Measurements from ENCODE around the gene NLRP14. TPM values are rescaled to one million over a fixed set of nuclear protein-coding genes. Genes with fewer than 3 reads are reported as not detected.

NLRP14 gene
- polyA plus RNA-seq, 2 donors: 0.01 TPM; not detected in 1

GRCh38 chr11:7046474-7047175 is 26.3 kb downstream of the NLRP14 start:
- Histone ChIP-seq H3K9me3 (ENCODE audit: control insufficient read depth in 2 of 2, insufficient read depth in 1 of 2, low read depth in 1 of 2, low read length in 1 of 2) (no peaks in the 10 kb centered on the region), H3K4me3 (ENCODE audit: low read depth in 1 of 2, low read length in 2 of 2) (no peak overlapping the region), H3K27me3 (ENCODE audit: control insufficient read depth in 1 of 2, insufficient read depth in 2 of 2, low read length in 2 of 2) (no peaks in the 10 kb centered on the region), H3K4me1 (ENCODE audit: control insufficient read depth in 2 of 2, insufficient read depth in 2 of 2, low read length in 1 of 2) (no peaks in the 10 kb centered on the region), H3K36me3 (ENCODE audit: control insufficient read depth in 2 of 2, insufficient read depth in 2 of 2, low read length in 1 of 2) (no peaks in the 10 kb centered on the region), H3K27ac (ENCODE audit: low read depth in 2 of 2, low read length in 1 of 2) (no peak overlapping the region)
- WGBS, 2 donors: 39 to 43% methylated on average over 3 of the region's 3 CpGs

- WGBS, 2 donors: 87 to 94% methylated on average over 1 of the region's 1 CpG
- Histone ChIP-seq H3K27ac (ENCODE audit: low read depth in 2 of 2, low read length in 1 of 2) (no peak overlapping the region), H3K36me3 (ENCODE audit: control insufficient read depth in 2 of 2, insufficient read depth in 2 of 2, low read length in 1 of 2) (no peaks in the 10 kb centered on the region), H3K27me3 (ENCODE audit: control insufficient read depth in 1 of 2, insufficient read depth in 2 of 2, low read length in 2 of 2) (no peaks in the 10 kb centered on the region), H3K9me3 (ENCODE audit: control insufficient read depth in 2 of 2, insufficient read depth in 1 of 2, low read depth in 1 of 2, low read length in 1 of 2) (no peaks in the 10 kb centered on the region), H3K4me1 (ENCODE audit: control insufficient read depth in 2 of 2, insufficient read depth in 2 of 2, low read length in 1 of 2) (no peaks in the 10 kb centered on the region), H3K4me3 (ENCODE audit: low read depth in 1 of 2, low read length in 2 of 2) (no peak overlapping the region)
Observed at GRCh38 chr11:7050191-7050590, 29.9 kb downstream of the NLRP14 start.

- Histone ChIP-seq H3K36me3 (ENCODE audit: control insufficient read depth in 2 of 2, insufficient read depth in 2 of 2, low read length in 1 of 2) (no peaks in the 10 kb centered on the region), H3K27me3 (ENCODE audit: control insufficient read depth in 1 of 2, insufficient read depth in 2 of 2, low read length in 2 of 2) (no peaks in the 10 kb centered on the region), H3K4me1 (ENCODE audit: control insufficient read depth in 2 of 2, insufficient read depth in 2 of 2, low read length in 1 of 2) (no peaks in the 10 kb centered on the region), H3K4me3 (ENCODE audit: low read depth in 1 of 2, low read length in 2 of 2) (no peak overlapping the region), H3K9me3 (ENCODE audit: control insufficient read depth in 2 of 2, insufficient read depth in 1 of 2, low read depth in 1 of 2, low read length in 1 of 2) (no peaks in the 10 kb centered on the region), H3K27ac (ENCODE audit: low read depth in 2 of 2, low read length in 1 of 2) (no peak overlapping the region)
- 57 to 60% methylated on average over 6 of the region's 6 CpGs for WGBS, 2 donors
Observed at GRCh38 chr11:7056828-7057513, 36.7 kb downstream of the NLRP14 start.

- H3K4me3 ChIP-seq (ENCODE audit: low read depth in 1 of 2, low read length in 2 of 2): no peak overlapping the region
- 20 to 30% methylated on average over 2 of the region's 2 CpGs for WGBS, 2 donors
- H3K9me3 ChIP-seq (ENCODE audit: control insufficient read depth in 2 of 2, insufficient read depth in 1 of 2, low read depth in 1 of 2, low read length in 1 of 2): no peaks in the 10 kb centered on the region
- H3K4me1 ChIP-seq (ENCODE audit: control insufficient read depth in 2 of 2, insufficient read depth in 2 of 2, low read length in 1 of 2): no peaks in the 10 kb centered on the region
- no peaks in the 10 kb centered on the region for H3K27me3 ChIP-seq (ENCODE audit: control insufficient read depth in 1 of 2, insufficient read depth in 2 of 2, low read length in 2 of 2)
- no peaks in the 10 kb centered on the region for H3K36me3 ChIP-seq (ENCODE audit: control insufficient read depth in 2 of 2, insufficient read depth in 2 of 2, low read length in 1 of 2)
- no peak overlapping the region for H3K27ac ChIP-seq (ENCODE audit: low read depth in 2 of 2, low read length in 1 of 2)
Observed at GRCh38 chr11:7057641-7058040, 37.4 kb downstream of the NLRP14 start.

GRCh38 chr11:7060868-7061267 is 40.6 kb downstream of the NLRP14 start:
- Histone ChIP-seq H3K27me3 (ENCODE audit: control insufficient read depth in 1 of 2, insufficient read depth in 2 of 2, low read length in 2 of 2) (peaks cover 0 to 3% of the 10 kb centered on the region in 2 donors), H3K9me3 (ENCODE audit: control insufficient read depth in 2 of 2, insufficient read depth in 1 of 2, low read depth in 1 of 2, low read length in 1 of 2) (no peaks in the 10 kb centered on the region), H3K4me3 (ENCODE audit: low read depth in 1 of 2, low read length in 2 of 2) (no peak overlapping the region), H3K36me3 (ENCODE audit: control insufficient read depth in 2 of 2, insufficient read depth in 2 of 2, low read length in 1 of 2) (no peaks in the 10 kb centered on the region), H3K4me1 (ENCODE audit: control insufficient read depth in 2 of 2, insufficient read depth in 2 of 2, low read length in 1 of 2) (no peaks in the 10 kb centered on the region), H3K27ac (ENCODE audit: low read depth in 2 of 2, low read length in 1 of 2) (no peak overlapping the region)
- WGBS, 2 donors: 74 to 79% methylated on average over 1 of the region's 1 CpG

GRCh38 chr11:7062534-7062933 is 42.3 kb downstream of the NLRP14 start:
- Histone ChIP-seq H3K9me3 (ENCODE audit: control insufficient read depth in 2 of 2, insufficient read depth in 1 of 2, low read depth in 1 of 2, low read length in 1 of 2) (no peaks in the 10 kb centered on the region), H3K27ac (ENCODE audit: low read depth in 2 of 2, low read length in 1 of 2) (no peak overlapping the region), H3K27me3 (ENCODE audit: control insufficient read depth in 1 of 2, insufficient read depth in 2 of 2, low read length in 2 of 2) (peaks cover 0 to 3% of the 10 kb centered on the region in 2 donors), H3K36me3 (ENCODE audit: control insufficient read depth in 2 of 2, insufficient read depth in 2 of 2, low read length in 1 of 2) (no peaks in the 10 kb centered on the region), H3K4me3 (ENCODE audit: low read depth in 1 of 2, low read length in 2 of 2) (no peak overlapping the region), H3K4me1 (ENCODE audit: control insufficient read depth in 2 of 2, insufficient read depth in 2 of 2, low read length in 1 of 2) (no peaks in the 10 kb centered on the region)
- 89 to 91% methylated on average over 2 of the region's 2 CpGs for WGBS, 2 donors

GRCh38 chr11:7072401-7073028 is 52.2 kb downstream of the NLRP14 start:
- 47 to 51% methylated on average over 4 of the region's 4 CpGs for WGBS, 2 donors
- Histone ChIP-seq H3K36me3 (ENCODE audit: control insufficient read depth in 2 of 2, insufficient read depth in 2 of 2, low read length in 1 of 2) (no peaks in the 10 kb centered on the region), H3K27ac (ENCODE audit: low read depth in 2 of 2, low read length in 1 of 2) (no peak overlapping the region), H3K27me3 (ENCODE audit: control insufficient read depth in 1 of 2, insufficient read depth in 2 of 2, low read length in 2 of 2) (no peaks in the 10 kb centered on the region), H3K4me1 (ENCODE audit: control insufficient read depth in 2 of 2, insufficient read depth in 2 of 2, low read length in 1 of 2) (no peaks in the 10 kb centered on the region), H3K4me3 (ENCODE audit: low read depth in 1 of 2, low read length in 2 of 2) (no peak overlapping the region), H3K9me3 (ENCODE audit: control insufficient read depth in 2 of 2, insufficient read depth in 1 of 2, low read depth in 1 of 2, low read length in 1 of 2) (no peaks in the 10 kb centered on the region)

- H3K27ac ChIP-seq (ENCODE audit: low read depth in 2 of 2, low read length in 1 of 2): no peak overlapping the region
- H3K36me3 ChIP-seq (ENCODE audit: control insufficient read depth in 2 of 2, insufficient read depth in 2 of 2, low read length in 1 of 2): no peaks in the 10 kb centered on the region
- no peaks in the 10 kb centered on the region for H3K4me1 ChIP-seq (ENCODE audit: control insufficient read depth in 2 of 2, insufficient read depth in 2 of 2, low read length in 1 of 2)
- H3K9me3 ChIP-seq (ENCODE audit: control insufficient read depth in 2 of 2, insufficient read depth in 1 of 2, low read depth in 1 of 2, low read length in 1 of 2): peaks cover 4% of the 10 kb centered on the region in 2 donors
- no peaks in the 10 kb centered on the region for H3K27me3 ChIP-seq (ENCODE audit: control insufficient read depth in 1 of 2, insufficient read depth in 2 of 2, low read length in 2 of 2)
- no peak overlapping the region for H3K4me3 ChIP-seq (ENCODE audit: low read depth in 1 of 2, low read length in 2 of 2)
- WGBS, 2 donors: 67 to 73% methylated on average over 16 of the region's 16 CpGs
Observed at GRCh38 chr11:7077101-7077500, 56.8 kb downstream of the NLRP14 start.

GRCh38 chr11:7079545-7080135 is 59.4 kb downstream of the NLRP14 start:
- Histone ChIP-seq H3K27ac (ENCODE audit: low read depth in 2 of 2, low read length in 1 of 2) (no peak overlapping the region), H3K27me3 (ENCODE audit: control insufficient read depth in 1 of 2, insufficient read depth in 2 of 2, low read length in 2 of 2) (no peaks in the 10 kb centered on the region)
- 69 to 77% methylated on average over 7 of the region's 7 CpGs for WGBS, 2 donors

More at GRCh38 chr11:7079545-7080135, 59.4 kb downstream of the NLRP14 start:
- H3K9me3 ChIP-seq (ENCODE audit: control insufficient read depth in 2 of 2, insufficient read depth in 1 of 2, low read depth in 1 of 2, low read length in 1 of 2): peaks cover 4% of the 10 kb centered on the region in 2 donors
- no peaks in the 10 kb centered on the region for H3K36me3 ChIP-seq (ENCODE audit: control insufficient read depth in 2 of 2, insufficient read depth in 2 of 2, low read length in 1 of 2)
- no peak overlapping the region for H3K4me3 ChIP-seq (ENCODE audit: low read depth in 1 of 2, low read length in 2 of 2)
- H3K4me1 ChIP-seq (ENCODE audit: control insufficient read depth in 2 of 2, insufficient read depth in 2 of 2, low read length in 1 of 2): no peaks in the 10 kb centered on the region

All from esophagus (tissue), 2 donors.